DMS53 treated with DMSO at 0.1 percent for 48 hours (cell line): Measurements from ENCODE around the gene CRHR1.

Source experiments
- DNase-seq: peaks from one replicate; lab custom pipeline; 2025; ENCODE audit not compliant: unreplicated experiment; lab: John Stamatoyannopoulos, UW

Gene CRHR1

DNA sequence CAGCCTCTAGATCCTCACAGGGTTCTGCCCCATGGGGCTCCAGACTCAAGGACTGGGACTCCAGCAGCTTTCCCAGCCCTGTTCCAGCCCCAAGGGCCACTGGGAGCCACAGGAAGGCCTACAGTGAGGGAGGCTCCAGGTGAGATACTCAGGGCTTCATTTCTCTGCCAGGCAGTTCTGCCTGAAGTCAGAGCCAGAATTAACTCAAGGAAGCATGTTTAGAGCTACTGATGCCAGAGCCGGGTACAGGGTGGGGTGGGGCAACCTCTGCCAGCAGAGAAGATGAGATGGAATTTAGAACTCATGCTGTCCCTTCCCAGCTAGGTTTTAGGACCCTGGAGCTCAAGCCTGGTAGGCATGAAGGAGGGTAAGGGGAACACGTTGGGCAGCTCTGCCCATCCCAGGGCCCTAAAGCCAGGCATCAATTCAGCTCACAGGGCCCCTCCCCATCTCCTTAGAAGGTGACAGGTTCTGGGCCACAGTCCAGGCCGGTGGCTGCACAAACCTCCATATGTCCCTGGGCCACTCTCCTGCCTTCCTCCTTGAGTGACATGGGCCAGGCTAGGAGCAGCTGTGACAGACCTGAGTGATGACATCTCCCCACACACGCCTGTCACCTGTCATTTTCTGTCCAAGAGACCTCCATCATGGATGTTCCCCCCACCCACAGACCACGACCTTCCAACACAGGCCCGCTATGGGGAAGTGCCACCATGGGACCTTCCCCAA lies 36.1 kb downstream of the CRHR1 start:
- no peak for DNase-seq

DNA sequence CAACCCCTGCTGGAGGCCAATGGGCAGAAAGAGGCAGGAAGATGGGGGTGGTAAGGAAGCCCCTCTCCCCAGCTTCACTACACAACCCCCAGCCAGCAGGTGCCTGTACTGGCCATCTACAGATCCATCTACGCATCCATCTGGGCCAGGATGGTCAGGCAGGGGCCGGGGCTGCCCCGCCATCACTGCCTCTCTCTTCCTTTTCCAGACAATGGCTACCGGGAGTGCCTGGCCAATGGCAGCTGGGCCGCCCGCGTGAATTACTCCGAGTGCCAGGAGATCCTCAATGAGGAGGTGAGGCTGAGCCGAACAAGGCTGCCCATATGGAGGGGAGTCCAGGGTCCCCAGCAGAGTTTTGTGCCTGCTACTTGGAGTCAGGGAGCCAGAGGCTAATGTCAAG lies 37.0 kb downstream of the CRHR1 start:
- no peak for DNase-seq

DNA sequence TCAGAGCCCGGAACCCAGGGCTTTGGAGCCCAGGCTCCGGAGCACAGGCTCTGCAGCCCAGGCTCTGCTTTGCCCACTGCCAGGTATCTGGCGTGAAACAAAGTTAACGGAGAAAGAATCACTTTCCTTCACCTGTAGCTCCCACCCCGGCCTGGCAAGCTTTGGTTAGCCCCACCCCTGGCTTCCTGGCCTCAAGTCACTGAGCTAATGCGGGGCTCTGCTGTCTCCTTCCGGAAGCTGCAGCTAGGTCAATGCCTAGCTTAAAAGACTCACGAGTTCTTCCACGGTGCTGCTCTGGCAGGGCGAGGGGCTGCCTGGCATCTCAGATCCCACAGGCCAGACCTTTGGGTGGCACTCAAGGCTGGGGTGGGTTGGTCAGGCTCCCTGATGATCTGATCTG lies 39.5 kb downstream of the CRHR1 start:
- no peak for DNase-seq

DNA sequence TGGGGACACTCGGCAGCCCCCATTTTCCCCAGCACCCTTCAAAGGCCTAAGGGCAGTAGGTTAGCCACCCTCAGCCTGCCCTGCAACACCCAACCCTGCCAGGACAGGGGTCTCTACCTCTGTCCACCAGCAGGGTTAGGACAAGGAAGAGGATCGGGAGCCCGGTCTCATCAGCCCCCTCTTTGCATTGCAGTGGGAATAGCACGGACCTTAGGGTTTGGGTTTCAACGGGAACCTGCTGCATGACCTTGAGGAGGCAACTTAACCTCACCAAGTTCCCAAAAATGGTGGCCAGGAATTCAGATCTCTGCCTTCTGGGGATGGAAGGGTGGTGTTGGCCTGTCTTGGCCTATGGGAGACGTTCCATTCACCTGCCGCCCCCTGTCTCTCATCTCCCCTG lies 40.4 kb downstream of the CRHR1 start:
- DNase-seq, result no peak

DNA sequence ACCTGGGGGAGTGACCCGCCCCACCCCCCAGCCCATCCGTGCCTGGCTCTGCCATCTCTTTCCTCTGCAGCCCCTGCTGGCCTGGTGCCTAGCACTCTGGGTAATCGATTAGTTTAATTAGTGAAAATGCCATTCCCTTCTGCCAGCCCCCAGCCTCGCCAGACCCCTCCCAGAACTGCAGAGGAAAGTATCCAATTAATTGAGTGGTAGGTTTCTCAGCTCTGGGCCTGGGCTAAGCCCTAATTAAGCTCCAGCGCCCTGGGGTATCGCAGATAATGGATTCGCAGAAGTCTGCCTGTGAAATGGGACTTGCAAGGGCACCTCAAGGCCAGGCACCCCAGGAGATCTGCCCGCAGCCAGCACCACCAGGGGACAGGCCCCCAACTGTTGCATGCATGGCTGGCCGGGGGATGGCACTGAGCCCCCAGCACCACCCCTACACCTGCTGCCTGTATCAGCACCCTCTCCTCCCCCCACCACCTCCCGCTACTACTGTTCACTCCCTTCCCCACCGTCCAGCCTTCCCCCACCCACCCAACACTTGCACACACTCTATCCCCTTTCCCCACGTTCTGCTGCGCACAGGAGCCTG lies 40.9 kb downstream of the CRHR1 start:
- DNase-seq, result no peak

DNA sequence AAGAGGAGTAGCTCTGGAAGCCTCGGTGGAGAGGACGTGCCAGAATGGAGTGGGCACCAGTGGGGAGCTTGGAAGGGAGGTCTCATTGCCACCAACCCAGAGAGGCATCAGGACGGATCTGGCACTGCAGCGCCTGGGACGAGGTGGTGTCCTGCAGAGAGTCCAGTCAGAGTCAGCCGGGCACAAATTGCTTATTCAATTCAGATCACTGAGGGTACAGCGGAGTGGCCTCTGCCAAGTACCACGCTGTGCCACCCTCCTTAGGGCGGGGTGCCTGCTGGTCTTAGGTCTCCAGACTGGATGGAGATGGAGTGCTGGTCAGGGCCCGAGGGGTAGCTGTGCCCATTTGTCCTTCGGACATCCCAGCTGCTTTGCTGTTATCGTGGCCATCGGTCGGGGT lies 41.7 kb downstream of the CRHR1 start:
- DNase-seq, result no peak

DNA sequence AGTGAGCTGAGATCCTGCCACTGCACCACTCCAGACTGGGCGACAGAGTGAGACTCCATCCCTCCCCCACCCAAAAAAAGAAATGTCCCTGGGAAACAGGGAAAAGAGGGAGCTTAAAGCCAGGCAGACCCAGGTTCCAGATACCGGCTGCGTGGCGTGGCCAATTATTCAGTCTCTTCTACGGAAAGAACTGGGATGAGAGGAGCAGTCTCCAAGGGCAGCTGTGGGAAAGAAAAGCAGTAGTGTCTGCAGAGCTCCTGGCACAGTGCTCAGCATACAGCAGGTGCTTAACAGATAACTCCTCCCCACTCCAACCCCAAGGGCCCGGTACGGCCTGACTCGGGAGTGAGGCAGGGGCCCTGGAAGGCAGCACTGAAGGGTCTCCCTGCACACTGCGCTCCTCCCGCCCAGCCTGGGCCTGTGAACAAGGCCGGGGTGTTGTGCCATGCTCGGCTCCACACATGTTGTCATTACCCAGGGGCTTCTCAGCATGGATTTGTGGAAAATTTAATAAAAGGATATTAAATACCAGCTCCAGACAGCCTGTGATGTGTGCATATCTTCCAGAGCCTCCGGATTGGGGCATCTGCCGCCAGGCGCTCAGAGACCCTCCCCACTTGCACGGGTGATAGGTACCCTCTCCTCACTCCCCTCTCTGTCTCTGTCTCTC lies 42.9 kb downstream of the CRHR1 start:
- no peak for DNase-seq

DNA sequence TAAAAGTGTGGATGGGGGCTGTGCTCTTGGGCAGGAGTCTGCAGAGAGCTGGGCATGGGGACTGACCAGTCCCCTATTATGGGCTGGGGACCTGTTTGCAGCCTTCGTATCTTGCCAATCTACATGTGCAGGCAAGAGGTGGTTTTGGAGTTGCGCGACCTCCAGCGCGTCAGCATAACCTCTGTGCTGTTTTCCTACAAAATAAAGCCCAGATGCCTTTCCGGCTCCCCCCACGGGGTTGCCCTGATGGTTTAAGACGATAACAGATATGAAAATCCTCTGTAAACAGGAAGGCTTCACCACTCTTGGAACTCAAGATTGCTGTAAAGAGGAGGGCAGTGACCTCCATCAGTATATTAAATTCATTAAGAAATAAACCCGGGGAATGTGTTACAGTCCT lies 44.1 kb downstream of the CRHR1 start:
- DNase-seq, result no peak

DNA sequence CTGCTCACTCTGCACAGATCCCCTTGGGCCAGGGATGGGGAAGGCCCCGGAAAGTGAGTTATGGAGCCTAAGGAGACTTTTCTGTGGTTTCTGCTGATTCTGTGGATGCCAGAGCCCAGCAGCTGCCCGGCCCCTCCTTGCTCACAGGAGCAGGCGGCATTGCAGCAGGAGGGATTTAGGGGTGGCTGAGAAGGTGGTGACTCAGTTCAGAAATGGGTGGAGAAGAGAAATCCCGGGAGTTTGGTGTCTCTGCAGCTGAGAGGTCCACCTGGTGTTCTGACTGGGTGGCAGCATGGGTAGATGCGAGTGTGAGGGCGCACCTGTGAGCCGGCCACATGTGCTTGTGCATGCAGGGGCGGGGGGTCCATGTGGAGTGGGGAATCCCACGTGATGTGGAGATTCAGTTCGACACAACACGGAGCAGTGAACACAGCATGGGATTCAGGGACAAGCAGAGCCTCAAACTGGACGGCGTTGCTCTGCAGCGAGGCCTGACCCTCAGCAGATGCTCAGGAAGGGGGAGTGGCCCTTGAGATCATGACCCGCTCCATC lies 44.5 kb downstream of the CRHR1 start:
- DNase-seq, result no peak

DNA sequence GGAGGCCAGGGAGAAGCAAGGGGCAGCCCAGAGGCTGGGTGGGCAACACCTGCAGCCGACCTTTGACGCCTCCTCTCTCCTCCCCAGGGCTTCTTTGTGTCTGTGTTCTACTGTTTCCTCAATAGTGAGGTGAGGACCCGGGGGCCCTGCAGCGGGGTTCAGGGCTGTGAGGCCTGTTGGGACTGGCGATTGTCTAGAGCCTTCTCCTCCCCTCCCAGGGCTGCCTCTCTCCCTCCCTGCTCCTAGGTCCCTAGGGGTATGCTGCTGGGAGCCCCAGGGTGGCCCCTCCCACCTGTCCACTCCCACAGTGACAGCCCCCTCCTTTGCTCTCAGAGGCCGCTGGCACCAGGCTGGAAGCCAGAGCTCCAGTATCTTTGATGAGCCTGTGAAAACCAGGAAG lies 49.8 kb downstream of the CRHR1 start:
- no peak for DNase-seq

DNA sequence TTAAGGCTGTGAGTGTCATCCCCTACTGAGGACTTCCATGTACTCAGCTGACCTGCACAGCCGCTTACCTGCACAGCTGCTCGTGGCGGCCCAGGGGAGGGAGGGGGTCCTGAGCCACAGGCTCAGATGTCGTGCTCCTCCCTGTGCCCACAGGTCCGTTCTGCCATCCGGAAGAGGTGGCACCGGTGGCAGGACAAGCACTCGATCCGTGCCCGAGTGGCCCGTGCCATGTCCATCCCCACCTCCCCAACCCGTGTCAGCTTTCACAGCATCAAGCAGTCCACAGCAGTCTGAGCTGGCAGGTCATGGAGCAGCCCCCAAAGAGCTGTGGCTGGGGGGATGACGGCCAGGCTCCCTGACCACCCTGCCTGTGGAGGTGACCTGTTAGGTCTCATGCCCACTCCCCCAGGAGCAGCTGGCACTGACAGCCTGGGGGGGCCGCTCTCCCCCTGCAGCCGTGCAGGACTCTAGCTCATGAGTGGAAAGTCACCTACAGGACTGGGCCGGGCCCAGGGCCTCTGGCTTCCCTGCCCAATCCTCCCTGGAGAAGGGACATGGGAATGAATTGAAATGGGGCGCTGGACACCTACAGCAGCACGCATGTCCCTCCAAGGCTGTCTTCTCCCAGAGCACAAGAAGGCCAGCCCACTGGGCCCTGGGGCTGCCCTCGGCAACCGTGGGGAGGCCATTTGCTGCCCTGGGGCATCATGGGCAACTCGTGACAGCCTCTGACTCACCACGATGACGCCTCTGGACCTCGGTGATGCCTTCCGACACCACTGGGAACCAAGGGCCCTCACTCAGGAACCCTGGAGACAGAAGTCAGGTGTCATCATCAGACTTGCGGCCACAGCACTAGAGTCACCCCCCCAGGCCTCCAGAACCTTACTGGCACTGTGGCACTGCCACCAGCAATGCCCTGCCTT lies 50.6 kb downstream of the CRHR1 start:
- DNase-seq, result no peak

DNA sequence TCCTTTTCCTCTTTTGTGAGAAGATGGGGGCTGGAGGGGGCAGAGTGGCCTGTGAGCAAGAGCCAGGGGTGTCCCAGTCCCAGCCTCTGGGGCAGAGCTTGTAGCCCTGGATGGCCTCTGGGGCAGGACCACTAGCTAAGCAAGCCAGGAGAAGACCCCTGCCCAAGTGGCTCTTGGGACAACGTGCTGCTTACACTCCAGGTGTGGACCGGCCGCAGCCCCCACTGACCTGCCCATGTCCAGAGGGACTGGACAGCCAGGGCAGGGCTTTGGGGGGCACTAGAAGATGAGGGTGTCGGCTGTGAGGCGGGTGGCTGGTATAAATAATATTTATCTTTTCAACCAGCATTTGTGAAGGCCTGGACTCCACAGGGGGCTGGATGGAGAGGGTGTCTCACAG lies 51.4 kb downstream of the CRHR1 start:
- no peak for DNase-seq

DNA sequence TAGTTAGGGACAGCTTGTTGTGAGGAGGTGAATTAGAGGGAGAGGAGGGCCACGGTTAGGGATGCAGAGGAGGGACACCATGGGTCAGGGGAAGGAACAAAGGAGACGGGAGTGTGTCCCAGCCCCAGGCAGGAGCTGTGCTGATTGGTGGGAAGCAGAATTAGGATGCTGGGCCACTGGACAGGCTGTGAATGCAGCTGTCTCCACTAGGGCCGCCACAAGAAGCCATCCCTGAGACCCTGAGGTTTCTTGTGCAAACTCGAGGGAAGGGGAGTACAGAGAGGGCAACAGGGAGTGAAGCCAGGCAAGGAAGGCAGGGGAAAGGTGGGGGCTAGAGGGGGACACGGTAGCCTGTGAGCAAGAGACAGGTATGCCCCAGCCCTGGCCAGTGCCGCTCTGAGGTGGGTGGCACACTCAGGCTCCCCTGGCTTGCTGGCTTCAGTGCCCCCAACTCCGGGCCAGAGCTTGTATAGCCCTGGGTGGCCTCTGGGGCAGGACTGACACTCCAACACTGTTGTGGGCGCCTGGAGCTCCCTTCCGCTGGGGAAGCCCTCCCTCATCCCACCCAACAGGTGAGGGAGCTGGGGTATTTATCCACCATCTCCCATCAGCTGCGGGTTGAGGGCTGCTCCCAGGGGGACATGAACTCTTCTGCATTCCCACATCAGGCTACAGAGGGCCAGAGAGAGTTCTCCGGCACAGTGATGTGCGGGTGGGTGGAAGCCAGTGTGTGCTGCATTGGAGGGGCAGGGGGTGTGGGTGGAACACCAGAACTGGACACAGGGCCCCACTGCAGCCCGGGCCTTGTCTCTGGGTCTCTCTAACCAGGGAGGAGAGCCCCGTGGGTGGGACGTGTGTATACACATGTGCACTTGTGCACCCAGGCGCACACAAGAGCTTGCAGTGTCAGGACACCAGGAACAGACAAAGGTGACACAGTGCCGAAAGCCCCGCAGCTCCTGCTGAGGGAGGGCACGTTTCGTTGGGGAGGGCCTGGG lies 52.2 kb downstream of the CRHR1 start:
- DNase-seq, result no peak

DNA sequence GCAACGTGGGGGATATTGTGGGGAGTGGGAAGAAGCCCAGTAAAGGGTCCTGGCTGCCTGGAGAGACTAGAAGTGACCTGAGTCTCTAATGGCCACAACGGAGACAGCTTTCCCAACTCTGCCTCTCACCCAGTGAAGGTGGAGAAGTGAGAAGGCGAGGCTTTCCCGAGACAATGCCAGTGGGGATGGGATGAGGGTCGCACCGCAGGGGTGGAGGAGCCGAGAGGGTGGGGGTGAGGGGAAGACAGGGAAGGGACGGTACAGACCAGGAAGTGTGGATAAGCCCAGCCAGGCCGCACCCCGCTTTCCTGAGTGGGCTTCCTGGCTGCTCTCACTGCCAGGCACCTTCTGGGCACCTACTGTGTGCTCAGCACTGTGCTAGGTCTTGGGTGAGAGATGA lies 53.1 kb downstream of the CRHR1 start:
- DNase-seq, result no peak

DNA sequence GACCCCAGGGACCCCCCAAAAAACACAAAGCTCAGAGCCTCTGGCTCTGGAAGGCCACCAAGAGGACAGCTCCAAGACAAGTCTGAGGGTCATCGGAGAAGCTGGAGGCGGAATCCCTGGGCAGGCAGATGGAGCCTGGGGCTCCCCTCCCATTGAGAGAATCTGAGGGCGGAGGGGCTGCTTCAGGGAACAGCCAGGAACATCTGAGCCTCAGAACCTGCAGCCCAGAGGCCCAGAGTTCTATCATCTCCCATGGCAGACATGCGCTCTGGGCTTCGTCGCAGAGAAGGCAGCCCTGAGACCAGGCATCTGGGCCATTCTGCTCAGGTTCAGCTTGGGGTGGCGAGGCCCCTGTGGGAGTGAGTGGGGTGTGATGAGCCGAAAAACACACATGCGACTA lies 53.5 kb downstream of the CRHR1 start:
- no peak for DNase-seq

DNA sequence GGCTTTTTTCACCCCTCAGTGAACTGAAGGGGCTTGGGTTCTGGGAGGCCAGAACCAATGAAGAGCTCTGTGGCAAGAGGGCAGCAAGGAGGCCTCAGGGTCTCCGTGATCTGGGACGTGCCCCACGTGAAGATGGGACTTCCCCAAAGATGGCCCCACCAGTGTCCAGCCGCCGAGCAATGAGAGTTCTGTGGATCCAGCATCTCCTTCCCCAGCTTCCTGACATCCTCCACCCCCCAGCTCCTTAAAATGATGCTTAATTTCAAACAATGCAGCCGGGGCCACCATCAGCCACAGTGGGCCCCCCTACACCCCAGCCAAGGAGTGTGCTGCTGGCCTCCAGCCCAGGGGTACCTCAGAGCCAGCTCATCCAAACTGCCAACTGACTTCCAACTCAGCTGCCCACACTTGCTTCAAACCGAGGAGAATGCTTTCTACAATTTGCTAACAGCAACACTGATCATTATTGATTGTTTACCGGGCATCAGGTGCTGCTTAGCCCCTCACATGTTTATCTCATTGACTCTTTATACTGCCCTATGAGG lies 54.7 kb downstream of the CRHR1 start:
- DNase-seq, result no peak

DNA sequence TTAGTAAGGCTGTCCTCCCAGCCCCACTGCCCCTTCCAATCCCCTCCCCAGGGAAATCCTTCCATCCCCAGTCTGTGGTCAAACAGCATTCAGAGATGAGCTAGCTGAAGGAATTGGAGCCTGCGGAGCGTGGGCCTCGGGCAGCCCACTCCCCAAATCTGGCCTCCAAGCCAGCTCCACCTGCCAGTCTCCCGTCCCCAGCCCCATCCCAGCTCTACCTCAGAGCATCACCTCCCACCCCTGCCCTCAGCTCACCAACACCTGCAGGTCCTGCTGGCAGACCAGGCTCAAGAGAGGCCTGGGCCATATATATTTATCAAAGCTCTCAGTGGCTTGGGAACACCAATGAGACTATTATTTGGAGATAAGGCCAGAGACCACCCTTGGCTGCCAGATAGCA lies 55.3 kb downstream of the CRHR1 start:
- no peak for DNase-seq

DNA sequence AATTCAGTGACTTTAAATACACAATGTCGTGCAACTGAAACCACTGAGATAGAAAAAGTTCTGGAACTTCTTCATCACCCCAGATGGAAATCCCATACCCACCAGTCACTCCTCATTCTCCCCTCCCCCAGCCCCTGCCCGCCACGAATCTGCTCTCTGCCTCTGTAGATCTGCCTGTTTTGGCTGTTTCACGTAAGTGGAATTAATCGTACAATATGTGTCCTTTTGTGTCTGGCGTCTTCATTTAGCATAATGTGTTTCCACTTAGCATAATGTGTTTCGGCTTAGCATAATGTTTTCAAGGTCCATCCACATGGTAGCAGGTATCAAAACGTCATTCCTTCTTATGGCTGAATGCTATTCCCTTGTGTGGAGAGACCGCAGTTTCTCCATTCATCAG lies 57.1 kb downstream of the CRHR1 start:
- no peak for DNase-seq

DNA sequence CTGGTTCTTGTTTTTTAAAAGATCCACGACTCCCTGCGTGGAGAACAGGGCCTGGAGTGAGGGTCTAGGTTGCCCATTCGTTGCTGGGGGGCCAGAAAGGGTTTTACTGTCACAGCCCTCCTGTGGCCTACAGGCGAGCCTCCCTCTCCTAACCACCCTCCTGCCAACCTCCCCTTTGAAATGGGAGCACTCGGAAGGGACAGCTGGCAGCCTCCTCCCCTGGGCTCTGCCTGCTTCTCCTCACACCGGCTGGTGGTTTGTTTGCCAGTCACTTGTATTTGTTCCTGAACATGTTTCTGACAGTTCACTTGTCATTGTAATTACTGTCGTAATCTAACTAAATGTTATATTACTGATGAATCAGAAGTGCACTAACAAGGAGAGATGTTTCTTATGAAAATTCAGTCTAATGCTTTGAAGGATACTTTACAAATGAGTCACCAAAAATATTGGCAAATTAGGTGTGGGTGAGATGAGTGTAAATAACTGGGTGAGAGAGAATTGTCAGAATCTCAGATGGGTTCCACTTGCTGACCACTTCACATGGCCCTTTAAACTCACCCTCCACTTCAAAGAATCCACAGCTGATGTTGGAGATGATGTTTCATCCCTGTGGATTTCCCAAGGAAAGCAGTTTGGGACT lies 57.9 kb downstream of the CRHR1 start:
- peak; percentile 13 for DNase-seq
